GM23338 (cell line): ENCODE data around the gene UBE2E2. TPM values are rescaled to one million over a fixed set of nuclear protein-coding genes. Genes with fewer than 3 reads are reported as not detected.

ENCODE experiments used
- ATAC-seq: fragments of 200-7000 bp; cut with Tn5 transposase; 3 replicates; pipeline ENCODE4 v1.9.1; 2020
- DNase-seq: peaks from one replicate; pipeline ENCODE4 v3.0.0-alpha.2; 2015; ENCODE audit warnings: low spot score
- H2AFZ ChIP-seq: fragments of 200-600 bp; sonication (generic); 2 replicates; pipeline ENCODE4 v1.8.0; 2016; ENCODE audit warnings: antibody characterized with exemption, mild to moderate bottlenecking, moderate library complexity
- H3F3A ChIP-seq: fragments of 200-600 bp; sonication (generic); replicated peaks from 2 replicates; pipeline ENCODE4 v1.8.0; 2017; ENCODE audit warnings: antibody characterized with exemption, mixed run types, low read depth
- H3K27ac ChIP-seq: fragments of 200-600 bp; sonication (generic); 2 replicates; pipeline ENCODE4 v1.6.1; 2016; ENCODE audit warnings: low read depth
- H3K27me3 ChIP-seq: fragments of 200-600 bp; sonication (generic); 2 replicates; pipeline ENCODE4 v1.8.0; 2016; ENCODE audit warnings: mild to moderate bottlenecking, mixed run types, moderate library complexity; ENCODE audit not compliant: insufficient read depth
- H3K36me3 ChIP-seq: fragments of 200-600 bp; sonication (generic); 2 replicates; pipeline ENCODE4 v1.8.0; 2016; ENCODE audit warnings: mild to moderate bottlenecking; ENCODE audit not compliant: insufficient read depth
- H3K4me1 ChIP-seq: fragments of 200-600 bp; sonication (generic); 2 replicates; pipeline ENCODE4 v1.8.0; 2016; ENCODE audit warnings: mild to moderate bottlenecking, moderate library complexity; ENCODE audit not compliant: insufficient read depth
- H3K4me2 ChIP-seq: fragments of 200-600 bp; sonication (generic); 2 replicates; pipeline ENCODE4 v1.7.1; 2017; ENCODE audit warnings: mixed run types
- H3K4me3 ChIP-seq: fragments of 200-600 bp; sonication (generic); 2 replicates; pipeline ENCODE4 v1.6.1; 2016; ENCODE audit warnings: mixed run types
- H3K79me2 ChIP-seq: fragments of 200-600 bp; sonication (generic); replicated peaks from 2 replicates; pipeline ENCODE4 v1.8.0; 2017; ENCODE audit warnings: mild to moderate bottlenecking; ENCODE audit not compliant: insufficient read depth
- H3K9me2 ChIP-seq: fragments of 200-600 bp; sonication (generic); 2 replicates; pipeline ENCODE4 v1.8.0; 2017; ENCODE audit not compliant: insufficient read depth
- H4K20me1 ChIP-seq: fragments of 200-600 bp; sonication (generic); replicated peaks from 2 replicates; pipeline ENCODE4 v1.8.0; 2017; ENCODE audit warnings: mild to moderate bottlenecking; ENCODE audit not compliant: insufficient read depth
- H3K27ac Mint-ChIP-seq: 2 replicates; pipeline ENCODE4 v1.8.0; 2020; ENCODE audit warnings: inconsistent platforms, mild to moderate bottlenecking, moderate library complexity, mixed read lengths
- H3K27me3 Mint-ChIP-seq: 3 replicates; pipeline ENCODE4 v1.8.0; 2022; ENCODE audit warnings: low read depth, mild to moderate bottlenecking, moderate library complexity, mixed read lengths, inconsistent platforms; ENCODE audit not compliant: insufficient read depth, poor library complexity
- H3K36me3 Mint-ChIP-seq: 3 replicates; pipeline ENCODE4 v1.8.0; 2021; ENCODE audit warnings: low read depth, mild to moderate bottlenecking, inconsistent platforms, moderate library complexity, mixed read lengths
- H3K4me1 Mint-ChIP-seq: 3 replicates; pipeline ENCODE4 v1.8.0; 2020; ENCODE audit warnings: mild to moderate bottlenecking, inconsistent platforms, mixed read lengths
- H3K4me3 Mint-ChIP-seq: 3 replicates; pipeline ENCODE4 v1.8.0; 2021; ENCODE audit warnings: moderate library complexity, mild to moderate bottlenecking, inconsistent platforms, mixed read lengths
- H3K9me3 Mint-ChIP-seq: 3 replicates; pipeline ENCODE4 v1.8.0; 2020; ENCODE audit warnings: moderate library complexity, mild to moderate bottlenecking, inconsistent platforms, mixed read lengths
- CREB1 ChIP-seq: fragments of 250-450 bp; sonication (Bioruptor Pico); IDR thresholded peaks from 2 replicates; pipeline ENCODE4 v1.5.0; 2020; ENCODE audit warnings: low read depth, mild to moderate bottlenecking, moderate library complexity
- EZH2 ChIP-seq: fragments of 200-600 bp; sonication (generic); IDR thresholded peaks from one replicate; pipeline ENCODE4 v1.8.0; 2017; ENCODE audit warnings: antibody characterized with exemption, mild to moderate bottlenecking, low read depth; ENCODE audit not compliant: unreplicated experiment
- JUNB ChIP-seq: IDR thresholded peaks from one replicate; pipeline ENCODE4 v1.6.1; 2016; ENCODE audit warnings: antibody characterized with exemption; ENCODE audit not compliant: unreplicated experiment
- POLR2AphosphoS5 ChIP-seq: IDR thresholded peaks from 2 replicates; pipeline ENCODE4 v1.6.1; 2016; ENCODE audit warnings: antibody characterized with exemption, low read depth
- REST ChIP-seq: IDR thresholded peaks from one replicate; pipeline ENCODE4 v1.6.1; 2018; ENCODE audit warnings: antibody characterized with exemption; ENCODE audit not compliant: unreplicated experiment
- polyA plus RNA-seq: library from polyadenylated mRNA; unstranded; fragments of >200 nt; fragmentation: Nextera tagmentation; extraction: Ambion mirVana; gene quantifications from 2 replicates; pipeline ENCODE4 v1.2.1, GENCODE V29; 2016
- total RNA-seq: library from RNA; depleted of rRNA; stranded (reverse); fragments of >200 nt; shearing (Covaris generic); gene quantifications from 2 replicates; pipeline ENCODE4 v1.2.3, GENCODE V29; 2014

Gene UBE2E2
- total and polyA plus RNA-seq, 2 experiments from 2014 or later = 86.9 to 169 TPM

DNA sequence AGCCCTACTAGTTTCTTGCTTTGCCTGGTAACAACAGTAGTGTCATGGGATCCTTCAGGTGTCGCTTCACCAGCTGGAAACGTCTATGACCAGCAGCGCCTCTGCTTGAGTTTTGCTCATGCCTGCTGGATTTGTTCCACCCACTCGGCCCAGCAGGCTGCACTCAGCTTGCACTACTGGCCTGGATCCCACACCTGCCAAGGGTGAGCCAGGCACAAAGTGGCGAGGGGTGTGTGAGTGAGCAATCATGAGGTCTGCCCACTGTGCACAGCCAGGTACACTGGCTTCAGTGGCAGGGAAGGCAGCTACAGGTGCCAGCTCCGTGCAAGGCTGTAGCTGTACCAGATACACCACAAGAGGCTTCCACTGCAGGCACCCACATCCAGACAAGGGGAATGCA, 282.8 kb downstream of the UBE2E2 start (continued):
- no peak for TF ChIP-seq REST

GRCh38 chr3:23487015-23487414, 283.9 kb downstream of the UBE2E2 start:
- H3K4me3 ChIP-seq = no peak overlapping the region
- DNase-seq (no peak), ATAC-seq (no peak)
- no peak overlapping the region for H3K4me2 ChIP-seq
- TF ChIP-seq REST = no peak
- Mint-ChIP-seq H3K27me3 (no peaks in the 10 kb centered on the region), H3K9me3 (peaks cover 31% of the 10 kb centered on the region), H3K4me1 (peaks cover 19% of the 10 kb centered on the region), H3K36me3 (peaks cover 32% of the 10 kb centered on the region), H3K27ac (no peak overlapping the region), H3K4me3 (no peak overlapping the region)
- no peak overlapping the region for H3K27ac ChIP-seq
- H3F3A ChIP-seq = no peaks in the 10 kb centered on the region
- H3K9me2 ChIP-seq = no peaks in the 10 kb centered on the region
- H3K27me3 ChIP-seq = no peaks in the 10 kb centered on the region
- no peaks in the 10 kb centered on the region for H4K20me1 ChIP-seq
- H3K79me2 ChIP-seq = no peaks in the 10 kb centered on the region
- H2AFZ ChIP-seq = no peak overlapping the region
- H3K4me1 ChIP-seq = peaks cover 12% of the 10 kb centered on the region
- H3K36me3 ChIP-seq = no peaks in the 10 kb centered on the region

DNA sequence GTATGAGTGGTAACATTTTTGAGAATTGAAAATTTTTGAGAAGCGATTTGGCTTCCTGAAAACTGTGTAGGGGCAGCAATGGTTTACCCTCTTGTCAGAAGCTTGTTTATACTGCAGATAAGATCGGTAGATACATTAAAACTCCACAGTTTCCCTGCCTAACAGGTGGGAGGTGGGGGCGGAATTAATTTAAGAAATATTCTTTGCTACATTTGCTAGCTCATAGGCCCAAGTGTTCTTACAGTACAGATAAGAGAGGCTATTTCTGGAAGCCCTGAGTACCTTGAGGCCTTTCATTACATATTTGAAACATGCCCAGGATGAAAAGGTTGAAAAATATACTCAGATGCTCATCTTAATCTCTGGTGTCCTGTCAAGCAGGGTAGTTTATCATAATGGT, 285.5 kb downstream of the UBE2E2 start:
- no peak overlapping the region for H3K4me2 ChIP-seq
- H3K9me3 Mint-ChIP-seq = peaks cover 31% of the 10 kb centered on the region
- no peaks in the 10 kb centered on the region for H3K27me3 Mint-ChIP-seq
- H3K4me3 ChIP-seq = no peak overlapping the region
- no peaks in the 10 kb centered on the region for H3F3A ChIP-seq
- H3K79me2 ChIP-seq = no peaks in the 10 kb centered on the region
- H3K4me1 Mint-ChIP-seq = peaks cover 16% of the 10 kb centered on the region
- no peak overlapping the region for H2AFZ ChIP-seq
- H3K9me2 ChIP-seq = no peaks in the 10 kb centered on the region
- H3K36me3 Mint-ChIP-seq = peaks cover 32% of the 10 kb centered on the region
- no peak overlapping the region for H3K27ac Mint-ChIP-seq
- H3K36me3 ChIP-seq = no peaks in the 10 kb centered on the region
- no peaks in the 10 kb centered on the region for H4K20me1 ChIP-seq
- no peak overlapping the region for H3K27ac ChIP-seq
- DNase-seq = no peak
- ATAC-seq = no peak
- H3K4me1 ChIP-seq = peaks cover 11% of the 10 kb centered on the region; the same call in 1 of the 2 replicates
- no peaks in the 10 kb centered on the region for H3K27me3 ChIP-seq
- H3K4me3 Mint-ChIP-seq = no peak overlapping the region
- TF ChIP-seq POLR2AphosphoS5 = no peak
- no peak for TF ChIP-seq EZH2
- TF ChIP-seq CREB1 (CRISPR knock-in tag) = no peak
- TF ChIP-seq REST = no peak
- no peak for TF ChIP-seq JUNB
